RKO (cell line): ENCODE data around the gene THOC6.
"Not testable (repeated sequence)": the region's sequence is repeated elsewhere in the genome, so short reads cannot be mapped to it uniquely, and the experiment has no call there.

ENCODE experiments used
- DNase-seq: peaks from one replicate; pipeline ENCODE4 v3.0.0-alpha.2; 2016; ENCODE audit warnings: low spot score

The THOC6 gene

GRCh38 chr16:3054965-3055733 lies 31.3 kb downstream of the THOC6 start:
- DNase-seq, result no peak

- DNase-seq, result not testable (repeated sequence)
These were observed 31.9 kb downstream of the THOC6 start for GRCh38 chr16:3055734-3056115.

DNA sequence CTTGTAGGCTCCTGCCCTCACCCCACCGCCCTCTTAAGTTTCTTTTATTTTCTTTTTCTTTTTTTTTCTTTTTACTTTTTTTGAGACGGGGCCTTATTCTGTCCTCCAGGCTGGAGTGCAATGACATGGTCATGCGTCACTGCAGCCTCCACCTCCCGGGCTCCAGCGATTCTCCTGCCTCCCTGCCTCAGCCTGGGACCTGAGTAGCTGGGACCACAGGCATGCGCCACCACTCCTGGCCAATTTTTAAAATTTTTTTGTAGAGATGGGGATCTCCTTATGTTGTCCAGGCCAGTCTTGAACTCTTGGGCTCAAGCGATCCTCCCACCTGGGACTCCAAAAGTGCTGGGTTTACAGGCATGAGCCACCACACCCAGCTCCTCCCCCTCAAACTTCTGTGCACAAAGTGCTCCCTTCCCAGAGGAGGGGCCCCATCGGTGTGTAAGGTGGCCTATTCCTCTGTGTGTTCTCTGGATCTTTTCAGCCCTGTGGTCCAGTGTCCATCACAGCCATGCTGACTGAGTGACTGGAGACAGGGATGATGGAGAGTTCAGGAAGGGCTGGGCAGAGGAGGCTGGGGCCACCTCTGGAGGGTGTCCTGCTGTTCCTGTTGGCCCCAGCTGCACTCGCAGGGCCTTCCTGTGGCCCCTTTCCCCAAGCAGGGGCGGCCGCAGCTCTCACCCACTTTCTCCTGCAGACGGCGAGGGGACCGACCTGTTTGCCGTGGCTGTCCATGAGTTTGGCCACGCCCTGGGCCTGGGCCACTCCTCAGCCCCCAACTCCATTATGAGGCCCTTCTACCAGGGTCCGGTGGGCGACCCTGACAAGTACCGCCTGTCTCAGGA lies 32.7 kb downstream of the THOC6 start:
- no peak for DNase-seq

DNA sequence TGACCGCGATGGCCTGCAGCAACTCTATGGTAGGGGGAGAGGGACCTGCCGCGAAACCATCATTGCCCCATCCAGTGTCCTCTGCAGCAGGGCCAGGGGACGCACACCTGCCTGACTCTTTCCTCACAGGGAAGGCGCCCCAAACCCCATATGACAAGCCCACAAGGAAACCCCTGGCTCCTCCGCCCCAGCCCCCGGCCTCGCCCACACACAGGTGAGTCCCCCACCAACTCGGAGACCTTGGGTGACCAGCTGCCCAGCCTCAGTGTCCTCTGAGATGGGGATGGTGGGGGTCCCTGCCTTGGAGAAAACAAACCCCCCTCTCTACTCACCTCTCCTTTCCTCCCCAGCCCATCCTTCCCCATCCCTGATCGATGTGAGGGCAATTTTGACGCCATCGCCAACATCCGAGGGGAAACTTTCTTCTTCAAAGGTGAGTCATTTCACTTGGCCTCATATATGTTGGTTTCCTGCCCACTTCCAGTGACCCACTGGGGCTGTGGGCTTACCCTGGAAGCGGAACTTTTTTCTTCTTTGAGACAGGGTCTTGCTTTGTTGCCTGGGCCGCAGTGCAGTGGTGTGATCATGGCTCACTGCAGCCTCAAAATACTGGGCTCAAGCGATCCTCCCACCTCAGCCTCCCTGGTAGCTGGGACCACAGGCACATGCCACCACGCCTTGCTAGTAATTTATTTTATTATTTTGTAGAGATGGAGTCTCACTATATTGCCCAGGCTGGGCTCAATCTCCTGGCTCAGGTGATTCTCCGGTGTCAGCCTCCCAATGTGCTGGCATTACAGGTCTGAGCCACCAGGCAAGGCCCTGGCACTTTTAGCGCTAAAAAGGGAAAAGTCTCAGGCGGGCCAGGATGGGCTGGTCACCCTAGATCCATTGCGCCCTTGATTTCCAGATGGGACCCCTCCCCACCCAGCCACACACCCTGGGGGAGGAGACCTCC lies 33.6 kb downstream of the THOC6 start:
- no peak for DNase-seq

- DNase-seq, result no peak
These were observed 34.5 kb downstream of the THOC6 start for GRCh38 chr16:3058139-3059030.

GRCh38 chr16:3059041-3059722 lies 35.3 kb downstream of the THOC6 start:
- DNase-seq, result peak; percentile 87

- no peak for DNase-seq
These were observed 35.9 kb downstream of the THOC6 start for GRCh38 chr16:3059723-3060242.

DNA sequence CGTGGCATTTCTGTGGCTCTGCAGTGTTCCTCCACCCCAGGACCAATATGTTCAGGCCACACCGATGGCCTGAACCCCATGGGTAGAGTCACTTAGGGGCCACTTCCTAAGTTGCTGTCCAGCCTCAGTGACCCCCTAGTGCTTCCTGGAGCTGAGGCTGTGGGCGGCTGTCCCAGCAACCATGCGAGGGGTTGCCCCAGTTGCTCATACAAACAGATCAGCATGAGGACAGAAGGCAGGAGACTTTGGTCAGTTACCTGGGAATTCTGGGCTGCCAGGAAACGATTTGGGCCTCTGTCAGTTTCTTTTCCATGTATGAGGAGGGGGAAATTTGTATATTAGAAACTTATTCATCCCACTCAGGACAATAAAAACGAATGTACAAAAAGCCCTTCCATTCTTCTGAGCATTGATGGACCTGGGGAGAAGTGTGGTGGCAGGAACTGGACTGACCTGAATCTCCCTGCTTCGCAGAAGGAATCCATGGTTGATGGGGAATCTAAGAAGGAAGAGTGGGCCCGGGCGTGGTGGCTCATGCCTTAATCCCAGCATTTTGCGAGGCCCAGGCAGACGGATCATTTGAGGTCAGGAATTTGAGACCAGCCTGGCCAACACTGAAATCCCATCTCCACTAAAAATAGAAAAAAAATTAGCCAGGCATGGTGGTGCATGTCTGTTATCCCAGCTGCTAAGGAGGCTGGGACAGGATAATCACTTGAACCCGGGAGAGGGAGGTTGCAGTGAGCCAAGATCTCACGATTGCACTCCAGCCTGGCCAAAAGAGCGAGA lies 36.7 kb downstream of the THOC6 start:
- no peak for DNase-seq

- DNase-seq, result no peak
These were observed 38.7 kb downstream of the THOC6 start for GRCh38 chr16:3062553-3062952.

DNA sequence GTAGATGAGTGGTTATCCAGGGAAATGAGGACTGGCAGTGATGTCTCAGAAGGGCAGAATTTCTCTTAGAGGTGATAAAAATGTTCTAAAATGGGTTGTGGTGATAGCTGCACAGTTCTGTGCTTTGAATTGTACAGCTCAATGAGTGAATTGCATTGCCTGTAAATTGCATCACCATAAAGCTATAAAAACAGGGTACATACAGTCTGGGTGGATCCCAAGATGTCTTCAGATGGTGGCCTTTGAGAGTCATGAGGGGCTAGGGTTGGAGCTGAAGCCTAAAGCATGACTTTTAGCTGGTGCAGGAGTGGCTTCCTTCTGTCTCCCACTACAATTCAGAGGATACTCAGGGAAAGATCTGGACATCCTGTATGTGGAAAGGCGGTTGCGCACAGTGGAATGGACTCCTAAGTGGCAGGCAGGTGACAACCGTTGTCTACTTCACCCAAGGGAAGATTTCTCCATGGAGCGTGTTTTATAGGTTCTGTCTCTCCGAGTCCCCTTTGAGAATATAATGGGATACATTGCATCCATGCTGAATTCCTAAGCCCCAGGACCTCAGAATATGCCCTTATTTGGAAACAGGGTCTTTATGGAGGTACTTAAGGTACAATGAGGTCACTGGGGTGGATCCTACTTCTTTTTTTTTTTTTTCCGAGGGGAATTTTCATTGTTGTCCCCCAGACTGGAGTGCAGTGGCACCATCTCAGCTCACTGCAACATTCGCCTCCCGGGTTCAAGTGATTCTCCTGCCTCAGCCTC lies 40.0 kb downstream of the THOC6 start:
- no peak for DNase-seq

DNA sequence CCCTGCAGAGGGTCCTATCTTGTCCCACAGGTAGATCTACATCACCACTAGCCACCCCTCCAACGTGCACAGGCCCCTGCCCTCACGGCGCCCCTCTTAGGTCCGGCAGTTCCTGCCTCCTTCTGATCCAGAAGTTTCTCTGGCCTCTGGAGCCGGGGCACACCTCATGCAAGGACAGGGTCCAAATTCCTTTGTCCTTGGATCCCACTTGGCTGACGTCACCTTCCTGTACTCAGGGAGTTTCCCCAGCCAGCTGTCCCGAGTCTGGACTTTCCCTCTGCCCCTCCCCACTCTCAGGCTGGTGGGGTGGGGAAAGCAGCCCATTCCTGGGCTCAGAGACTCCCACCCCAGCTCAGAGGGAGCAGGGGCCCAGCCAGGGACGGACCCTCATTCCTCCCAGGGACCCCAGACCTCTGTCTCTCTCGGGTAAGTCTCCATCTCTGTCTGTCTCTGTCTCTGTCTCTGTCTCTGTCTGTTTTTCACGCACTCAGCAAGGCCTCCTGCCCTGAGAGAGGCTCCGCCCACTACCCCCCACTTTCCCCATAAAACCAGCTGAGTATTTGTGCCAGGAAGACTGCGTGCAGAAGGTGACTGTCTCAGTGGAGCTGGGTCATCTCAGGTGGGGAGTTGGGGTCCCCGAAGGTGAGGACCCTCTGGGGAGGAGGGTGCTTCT lies 41.4 kb downstream of the THOC6 start, which contains the start of gene IL32:
TSS of gene IL32 (plus strand) at position 572 of the 673 bp plus-strand sequence. CDS start 172 bp downstream, outside the sequence.
- peak; percentile 66 for DNase-seq

DNA sequence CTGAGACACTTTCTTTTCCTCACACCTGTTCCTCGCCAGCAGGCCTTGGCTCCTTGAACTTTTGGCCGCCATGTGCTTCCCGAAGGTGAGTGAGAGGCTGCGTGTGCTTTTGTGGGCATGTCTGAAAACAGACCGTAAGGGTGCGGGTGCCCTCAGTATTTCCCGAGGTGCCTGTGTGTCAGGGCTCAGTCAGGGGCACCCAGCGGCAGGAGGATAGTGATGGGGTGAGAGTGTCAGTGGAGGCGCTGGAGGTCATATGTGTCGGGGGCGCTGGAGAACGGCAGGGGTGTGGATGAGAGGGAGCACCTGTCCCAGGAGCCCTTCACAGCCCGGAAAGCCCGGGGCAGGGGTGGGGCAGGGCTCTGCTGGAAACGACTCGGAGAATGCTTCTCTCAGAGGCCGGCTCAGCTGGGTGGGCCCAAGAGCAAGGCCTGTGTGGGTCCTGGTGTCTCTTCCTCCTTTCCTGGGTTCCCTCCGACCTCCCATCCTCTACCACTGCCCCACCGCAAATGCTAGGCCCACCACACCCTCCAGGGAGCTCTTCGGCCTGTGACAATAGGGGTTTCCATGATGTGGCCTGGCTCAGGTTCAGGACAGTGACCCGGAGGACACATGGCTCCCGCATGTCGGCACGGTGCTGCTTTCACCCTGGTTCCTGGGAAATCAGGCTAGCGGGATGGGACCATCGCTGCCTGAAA lies 42.1 kb downstream of the THOC6 start:
- DNase-seq, result peak; percentile 19

DNA sequence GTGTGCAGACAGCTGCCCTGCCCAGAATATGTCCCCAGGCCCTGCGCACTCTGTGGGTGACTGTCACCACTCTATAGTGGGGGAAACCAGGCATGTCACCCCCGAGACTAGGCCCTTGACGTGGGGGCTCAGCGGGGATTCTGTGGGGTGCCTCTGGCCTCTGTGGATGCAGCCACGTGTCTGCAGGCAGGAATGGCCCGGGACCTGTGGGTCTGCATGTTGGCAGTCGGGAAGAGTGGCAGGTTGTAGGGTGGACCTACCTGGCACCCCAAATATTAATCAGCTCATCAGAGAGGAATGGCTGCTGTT lies 42.6 kb downstream of the THOC6 start:
- DNase-seq, result no peak

GRCh38 chr16:3068487-3068886 lies 44.7 kb downstream of the THOC6 start:
- DNase-seq, result no peak

- not testable (repeated sequence) for DNase-seq
These were observed 45.3 kb downstream of the THOC6 start for GRCh38 chr16:3069146-3069545.

DNA sequence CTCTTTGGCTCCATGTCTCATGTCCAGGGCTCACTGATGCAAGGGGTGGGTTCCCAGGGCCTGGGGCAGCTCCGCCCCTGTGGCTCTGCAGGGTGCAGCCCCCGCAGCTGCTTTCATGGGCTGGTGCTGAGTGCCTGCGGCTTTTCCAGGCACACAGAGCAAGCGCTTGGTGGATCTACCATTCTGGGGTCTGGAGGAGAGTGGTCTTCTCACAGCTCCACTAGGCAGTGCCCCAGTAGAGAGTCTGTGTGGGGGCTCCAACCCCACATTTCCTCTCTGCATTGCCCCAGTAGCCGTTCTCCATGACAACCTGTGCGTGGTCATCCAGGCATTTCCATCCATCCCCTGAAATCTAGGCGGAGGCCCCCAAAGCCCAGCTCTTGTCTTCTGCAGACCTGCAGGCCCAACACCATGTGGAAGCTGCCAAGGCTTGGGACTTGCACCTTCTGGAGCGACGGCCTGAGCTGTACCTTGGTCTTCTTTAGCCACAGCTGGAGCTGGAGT lies 46.8 kb downstream of the THOC6 start:
- no peak for DNase-seq

DNA sequence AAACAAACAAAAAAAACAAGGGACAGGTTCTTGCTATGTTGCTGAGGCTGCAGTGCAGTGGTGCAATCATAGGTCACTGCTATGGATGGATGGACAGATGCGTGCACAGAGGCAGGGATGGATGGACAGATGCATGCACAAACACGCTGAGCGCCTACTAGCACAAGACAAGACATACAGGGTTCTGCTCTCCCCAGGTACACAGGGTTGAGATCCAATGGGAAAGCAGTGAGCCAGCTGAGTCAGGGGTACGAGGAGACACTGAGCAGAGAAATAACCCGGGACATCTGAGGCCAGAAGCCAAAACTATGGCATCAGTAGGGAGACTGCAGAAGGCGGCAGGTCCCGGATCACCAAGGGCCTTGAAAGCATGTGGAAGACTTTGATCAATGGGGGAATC lies 47.8 kb downstream of the THOC6 start:
- no peak for DNase-seq
